Measurements from ENCODE around the gene S1PR5.

S1PR5 gene

DNA sequence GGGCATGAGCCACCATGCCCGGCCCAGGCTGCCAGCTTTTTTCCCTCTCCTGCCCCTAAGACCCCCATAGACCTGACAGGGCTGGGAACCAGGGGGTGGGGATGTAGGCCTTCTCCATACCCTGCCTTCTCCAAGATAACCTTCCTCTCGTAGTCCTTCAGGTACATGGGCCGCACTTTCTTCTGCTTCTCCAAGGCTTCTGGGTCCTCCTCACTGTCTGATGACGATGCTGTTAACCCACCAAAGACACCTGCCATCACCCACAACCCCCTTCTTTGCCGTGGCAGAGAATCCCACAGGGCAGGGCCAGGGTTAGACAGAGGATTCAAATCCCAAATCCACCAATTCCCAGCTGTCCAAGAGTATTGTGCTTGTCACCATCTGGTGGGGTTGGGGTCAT lies 45.4 kb upstream of the S1PR5 start:
- Histone ChIP-seq H3K27me3 (replicated peaks) (no peaks in the 10 kb centered on the region), H3K27ac (no peak overlapping the region), H3K4me3 (ENCODE audit: low read depth, low read length) (no peak overlapping the region), H3K36me3 (replicated peaks) (peaks cover 27% of the 10 kb centered on the region)
- in situ Hi-C loops (cut with HindIII; ENCODE audit: low pct_ligation_motif_present, low sequenced_read_pairs), result no loop called here
- TF ChIP-seq, protein P1, sequence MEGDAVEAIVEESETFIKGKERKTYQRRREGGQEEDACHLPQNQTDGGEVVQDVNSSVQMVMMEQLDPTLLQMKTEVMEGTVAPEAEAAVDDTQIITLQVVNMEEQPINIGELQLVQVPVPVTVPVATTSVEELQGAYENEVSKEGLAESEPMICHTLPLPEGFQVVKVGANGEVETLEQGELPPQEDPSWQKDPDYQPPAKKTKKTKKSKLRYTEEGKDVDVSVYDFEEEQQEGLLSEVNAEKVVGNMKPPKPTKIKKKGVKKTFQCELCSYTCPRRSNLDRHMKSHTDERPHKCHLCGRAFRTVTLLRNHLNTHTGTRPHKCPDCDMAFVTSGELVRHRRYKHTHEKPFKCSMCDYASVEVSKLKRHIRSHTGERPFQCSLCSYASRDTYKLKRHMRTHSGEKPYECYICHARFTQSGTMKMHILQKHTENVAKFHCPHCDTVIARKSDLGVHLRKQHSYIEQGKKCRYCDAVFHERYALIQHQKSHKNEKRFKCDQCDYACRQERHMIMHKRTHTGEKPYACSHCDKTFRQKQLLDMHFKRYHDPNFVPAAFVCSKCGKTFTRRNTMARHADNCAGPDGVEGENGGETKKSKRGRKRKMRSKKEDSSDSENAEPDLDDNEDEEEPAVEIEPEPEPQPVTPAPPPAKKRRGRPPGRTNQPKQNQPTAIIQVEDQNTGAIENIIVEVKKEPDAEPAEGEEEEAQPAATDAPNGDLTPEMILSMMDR (IDR thresholded peaks at IDR 0.05; ENCODE audit: low read depth, low read length, missing control alignments), result no peak
- DNase-seq, result no peak

DNA sequence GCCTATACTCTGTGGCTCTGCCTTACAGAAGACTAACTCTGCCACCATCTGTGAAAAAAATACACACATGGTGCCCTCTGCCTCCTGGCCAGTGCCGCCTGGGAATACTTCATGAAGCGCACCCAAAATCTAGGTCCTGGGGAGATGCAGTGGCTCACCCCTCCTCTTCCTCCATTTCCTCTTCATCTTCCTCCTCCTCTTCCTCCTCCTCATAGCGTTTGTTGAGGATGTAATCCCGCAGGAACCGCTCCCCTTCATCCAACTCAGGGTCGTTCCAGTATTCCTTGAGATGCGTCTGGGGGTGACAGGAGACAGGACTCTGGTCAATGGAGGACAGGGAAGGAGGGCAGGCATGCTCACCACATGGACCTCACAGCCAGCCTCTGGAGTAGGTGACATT lies 42.9 kb upstream of the S1PR5 start:
- Histone ChIP-seq H3K27ac (no peak overlapping the region), H3K4me3 (ENCODE audit: low read depth, low read length) (no peak overlapping the region), H3K36me3 (replicated peaks) (peaks cover 46% of the 10 kb centered on the region), H3K27me3 (replicated peaks) (no peaks in the 10 kb centered on the region)
- in situ Hi-C loops (cut with HindIII; ENCODE audit: low pct_ligation_motif_present, low sequenced_read_pairs), result no loop called here
- no peak for DNase-seq
- TF ChIP-seq, protein P1 (IDR thresholded peaks at IDR 0.05; ENCODE audit: low read depth, low read length, missing control alignments), result no peak

DNA sequence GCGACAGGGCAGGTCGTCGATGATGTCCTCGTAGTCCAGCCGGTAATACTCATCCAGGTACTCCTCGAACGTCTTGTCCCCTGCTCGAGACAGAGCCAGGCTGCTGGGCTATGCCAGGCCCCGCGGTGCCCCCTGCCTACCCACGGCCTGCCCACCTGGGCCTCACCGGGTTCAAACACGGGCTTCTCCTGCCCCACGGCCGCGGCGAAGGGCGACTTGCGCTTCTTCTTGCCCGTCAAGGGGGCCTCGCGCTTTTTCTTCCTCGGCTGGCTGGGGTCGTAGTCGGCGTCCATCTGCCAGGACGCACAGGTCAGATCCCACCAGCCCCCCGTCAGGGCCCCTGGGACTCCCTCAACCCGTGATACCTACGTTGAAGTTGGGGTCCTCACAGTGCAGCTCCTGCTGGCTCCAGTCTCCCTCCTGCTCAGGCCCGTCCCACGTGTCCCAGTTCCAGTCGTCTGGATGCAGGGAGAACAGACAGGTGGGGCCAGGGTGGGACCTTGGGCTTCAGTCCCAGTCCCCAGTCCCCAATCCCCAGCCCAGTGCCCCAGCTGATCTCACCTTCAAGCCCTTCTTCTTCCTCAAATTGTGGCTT lies 40.5 kb upstream of the S1PR5 start:
- in situ Hi-C loops (cut with HindIII; ENCODE audit: low pct_ligation_motif_present, low sequenced_read_pairs), result no loop called here
- Histone ChIP-seq H3K27ac (no peak overlapping the region), H3K4me3 (ENCODE audit: low read depth, low read length) (no peak overlapping the region), H3K36me3 (replicated peaks) (peaks cover 70% of the 10 kb centered on the region), H3K27me3 (replicated peaks) (no peaks in the 10 kb centered on the region)
- TF ChIP-seq, protein P1 (IDR thresholded peaks at IDR 0.05; ENCODE audit: low read depth, low read length, missing control alignments), result no peak
- DNase-seq, result no peak

DNA sequence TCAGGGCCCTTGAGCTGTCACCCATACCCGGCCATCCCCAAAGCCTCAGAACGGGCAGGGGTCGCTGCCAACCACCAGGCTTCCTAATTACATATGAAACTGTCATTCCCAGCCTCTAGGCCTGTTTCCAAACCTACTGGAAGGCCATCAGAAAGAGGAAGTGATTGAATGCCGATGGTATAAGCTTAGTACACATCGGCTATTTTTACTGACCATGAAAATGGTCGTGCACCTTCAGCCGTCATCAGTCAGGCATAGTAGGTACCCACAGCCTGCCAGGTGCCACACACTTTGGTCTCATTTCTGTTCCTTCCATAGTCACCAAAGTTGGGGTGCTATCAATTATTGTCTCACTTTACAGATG lies 38.3 kb upstream of the S1PR5 start:
- TF ChIP-seq, protein P1 (IDR thresholded peaks at IDR 0.05; ENCODE audit: low read depth, low read length, missing control alignments), result no peak
- no peak overlapping the region for H3K27ac ChIP-seq

DNA sequence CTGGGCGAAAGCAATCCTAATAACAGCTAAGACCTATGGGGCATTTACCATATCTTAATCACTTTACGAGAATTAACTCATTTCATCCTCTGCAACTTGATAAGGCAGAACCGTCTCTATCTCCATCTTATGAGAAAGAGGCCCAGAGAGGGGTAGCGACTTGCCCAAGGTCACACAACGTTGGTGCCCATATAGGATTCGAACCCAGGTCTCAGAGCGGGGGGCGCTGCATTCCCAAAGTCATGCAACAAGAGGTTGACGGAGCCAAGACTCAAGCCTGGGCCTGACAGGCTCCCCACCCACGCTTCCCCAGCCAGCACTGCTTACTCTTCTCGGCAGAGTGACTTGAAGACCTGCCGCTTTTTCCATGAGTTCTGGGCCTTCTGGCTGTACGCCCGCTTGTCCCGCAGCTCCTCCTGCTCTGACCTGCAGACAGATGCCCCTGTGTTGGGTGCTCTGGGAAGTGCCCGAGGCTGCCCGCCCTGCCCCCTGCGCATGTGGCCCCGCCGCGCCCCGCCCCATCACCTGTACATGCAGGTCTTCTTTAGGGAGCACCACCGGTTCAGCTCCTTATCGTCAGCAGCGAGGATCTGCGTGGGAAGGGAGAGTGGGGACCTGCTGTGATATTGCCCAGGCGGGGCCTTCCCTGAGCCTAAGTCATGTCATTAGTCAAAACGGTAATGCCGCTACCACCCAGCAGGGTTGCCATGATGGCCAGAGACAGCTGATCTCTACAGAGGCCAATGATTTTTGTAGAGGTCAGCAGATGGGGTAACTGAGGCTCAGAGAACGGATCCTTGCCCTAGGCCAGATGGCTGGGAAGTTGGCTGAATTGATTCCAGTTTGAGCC lies 37.7 kb upstream of the S1PR5 start:
- no peak overlapping the region for H3K4me3 ChIP-seq (ENCODE audit: low read depth, low read length)
- DNase-seq, result no peak
- no peak overlapping the region for H3K27ac ChIP-seq
- no peaks in the 10 kb centered on the region for H3K27me3 ChIP-seq (replicated peaks)
- peaks cover 67% of the 10 kb centered on the region for H3K36me3 ChIP-seq (replicated peaks)
- in situ Hi-C loops (cut with HindIII; ENCODE audit: low pct_ligation_motif_present, low sequenced_read_pairs), result no loop called here
- TF ChIP-seq, protein P1 (IDR thresholded peaks at IDR 0.05; ENCODE audit: low read depth, low read length, missing control alignments), result peak; percentile 41

More for the DNA sequence above, 38.3 kb upstream of the S1PR5 start:
- in situ Hi-C loops (cut with HindIII; ENCODE audit: low pct_ligation_motif_present, low sequenced_read_pairs), result no loop called here
- no peak for DNase-seq
- no peaks in the 10 kb centered on the region for H3K27me3 ChIP-seq (replicated peaks)
- no peak overlapping the region for H3K4me3 ChIP-seq (ENCODE audit: low read depth, low read length)
- peaks cover 71% of the 10 kb centered on the region for H3K36me3 ChIP-seq (replicated peaks)

All from brain microvascular endothelial cell (primary cell).